NCI-H510A treated with DMSO at 0.1 percent for 48 hours (cell line): Measurements from ENCODE around the gene ASTL.
"Not testable (repeated sequence)": the region's sequence is repeated elsewhere in the genome, so short reads cannot be mapped to it uniquely, and the experiment has no call there.

ENCODE experiments used
- DNase-seq: peaks from one replicate; lab custom pipeline; 2025; lab: John Stamatoyannopoulos, UW

Gene ASTL

GRCh38 chr2:96098900-96099590 lies 39.3 kb downstream of the ASTL start:
- no peak for DNase-seq

GRCh38 chr2:96097951-96098823 lies 40.1 kb downstream of the ASTL start:
- no peak for DNase-seq

GRCh38 chr2:96097441-96097840 lies 40.9 kb downstream of the ASTL start:
- DNase-seq = no peak

GRCh38 chr2:96095116-96095636 lies 43.1 kb downstream of the ASTL start:
- no peak for DNase-seq

- DNase-seq = no peak
These were observed 44.8 kb downstream of the ASTL start for GRCh38 chr2:96093528-96093927.

GRCh38 chr2:96092951-96093350 lies 45.4 kb downstream of the ASTL start:
- no peak for DNase-seq

GRCh38 chr2:96092573-96092877 lies 45.8 kb downstream of the ASTL start:
- no peak for DNase-seq

GRCh38 chr2:96091711-96092572 lies 46.4 kb downstream of the ASTL start:
- no peak for DNase-seq

GRCh38 chr2:96091141-96091710 lies 47.1 kb downstream of the ASTL start:
- DNase-seq = no peak

GRCh38 chr2:96090196-96090926 lies 47.9 kb downstream of the ASTL start:
- no peak for DNase-seq

- DNase-seq = no peak
These were observed 48.7 kb downstream of the ASTL start for GRCh38 chr2:96089356-96090195.

GRCh38 chr2:96088340-96089335 lies 49.7 kb downstream of the ASTL start:
- no peak for DNase-seq

GRCh38 chr2:96087130-96087529 lies 51.2 kb downstream of the ASTL start:
- DNase-seq = no peak

- no peak for DNase-seq
These were observed 52.6 kb downstream of the ASTL start for GRCh38 chr2:96085541-96086355.

GRCh38 chr2:96084858-96085518 lies 53.3 kb downstream of the ASTL start:
- not testable (repeated sequence) for DNase-seq

- no peak for DNase-seq
These were observed 54.1 kb downstream of the ASTL start for GRCh38 chr2:96083989-96084857.
